GM18499 (cell line): ENCODE measurements around the gene GLYATL1B.
"Not testable (repeated sequence)": the region's sequence is repeated elsewhere in the genome, so short reads cannot be mapped to it uniquely, and the experiment has no call there.

ENCODE experiments used
- ATAC-seq: cut with Tn5 transposase; IDR thresholded peaks from one replicate; pipeline ENCODE4 v1.9.1; 2021; ENCODE audit warnings: moderate number of reproducible peaks; ENCODE audit not compliant: insufficient read depth, unreplicated experiment

The GLYATL1B gene

GRCh38 chr11:59086007-59086406, at the start of gene GLYATL1B:
Gene GLYATL1B (plus strand): TSS chr11:59086307. CDS start chr11:59086307, 0 bp downstream.
- not testable (repeated sequence) for ATAC-seq

- ATAC-seq: not testable (repeated sequence)
These were observed 49.6 kb upstream of the GLYATL1B start for GRCh38 chr11:59036542-59036941.

GRCh38 chr11:59037434-59037833, 48.7 kb upstream of the GLYATL1B start:
- not testable (repeated sequence) for ATAC-seq

GRCh38 chr11:59040607-59041006, 45.5 kb upstream of the GLYATL1B start:
- no peak for ATAC-seq

- peak; percentile 69 for ATAC-seq
These were observed 34.7 kb upstream of the GLYATL1B start for GRCh38 chr11:59051383-59051782.

GRCh38 chr11:59052355-59052754, 33.8 kb upstream of the GLYATL1B start:
- not testable (repeated sequence) for ATAC-seq

- peak; percentile 49 for ATAC-seq
These were observed 32.7 kb upstream of the GLYATL1B start for GRCh38 chr11:59053387-59053786.

GRCh38 chr11:59058120-59059033, 27.7 kb upstream of the GLYATL1B start:
- peak; percentile 85 for ATAC-seq

- ATAC-seq: not testable (repeated sequence)
These were observed 26.0 kb upstream of the GLYATL1B start for GRCh38 chr11:59060096-59060495.

GRCh38 chr11:59062602-59063529, 23.2 kb upstream of the GLYATL1B start:
- ATAC-seq: no peak

GRCh38 chr11:59063996-59064727, 21.9 kb upstream of the GLYATL1B start:
- not testable (repeated sequence) for ATAC-seq

- ATAC-seq: no peak
These were observed 17.0 kb upstream of the GLYATL1B start for GRCh38 chr11:59069087-59069486.

- ATAC-seq: peak; percentile 76
These were observed 9.1 kb upstream of the GLYATL1B start for GRCh38 chr11:59076876-59077571.

- no peak for ATAC-seq
These were observed 7.7 kb upstream of the GLYATL1B start for GRCh38 chr11:59078435-59078834.

GRCh38 chr11:59079086-59079485, 7.0 kb upstream of the GLYATL1B start:
- ATAC-seq: no peak

- not testable (repeated sequence) for ATAC-seq
These were observed 5.7 kb upstream of the GLYATL1B start for GRCh38 chr11:59080421-59080820.

- not testable (repeated sequence) for ATAC-seq
These were observed 4.6 kb upstream of the GLYATL1B start for GRCh38 chr11:59081430-59082020.

- no peak for ATAC-seq
These were observed 2.1 kb downstream of the GLYATL1B start for GRCh38 chr11:59088162-59088561.

- ATAC-seq: not testable (repeated sequence)
These were observed 7.5 kb downstream of the GLYATL1B start for GRCh38 chr11:59093576-59093975.
